ENCODE measurements around the gene HOXA13. TPM values are rescaled to one million over a fixed set of nuclear protein-coding genes. Genes with fewer than 3 reads are reported as not detected.

HOXA13 gene
- total RNA-seq (not detected), polyA plus RNA-seq (ENCODE audit: insufficient read length in 6 of 6) (not detected)
- long read RNA-seq, donor 1, result 0 reads
- long read RNA-seq, donor 2, result 0 reads
- long read RNA-seq, donor 3, result 0 reads
- long read RNA-seq, donor 4, result 0 reads
- long read RNA-seq, donor 5, result 0 reads
- long read RNA-seq, donor 6, result 0 reads
- long read RNA-seq, donor 7, result 0 reads
- long read RNA-seq, donor 8, result 0 reads
- long read RNA-seq, donor 9, result 0 reads
- long read RNA-seq, donor 10, result 0 reads
- long read RNA-seq, donor 11, result 0 reads
- long read RNA-seq, donor 12, result 0 reads

DNA sequence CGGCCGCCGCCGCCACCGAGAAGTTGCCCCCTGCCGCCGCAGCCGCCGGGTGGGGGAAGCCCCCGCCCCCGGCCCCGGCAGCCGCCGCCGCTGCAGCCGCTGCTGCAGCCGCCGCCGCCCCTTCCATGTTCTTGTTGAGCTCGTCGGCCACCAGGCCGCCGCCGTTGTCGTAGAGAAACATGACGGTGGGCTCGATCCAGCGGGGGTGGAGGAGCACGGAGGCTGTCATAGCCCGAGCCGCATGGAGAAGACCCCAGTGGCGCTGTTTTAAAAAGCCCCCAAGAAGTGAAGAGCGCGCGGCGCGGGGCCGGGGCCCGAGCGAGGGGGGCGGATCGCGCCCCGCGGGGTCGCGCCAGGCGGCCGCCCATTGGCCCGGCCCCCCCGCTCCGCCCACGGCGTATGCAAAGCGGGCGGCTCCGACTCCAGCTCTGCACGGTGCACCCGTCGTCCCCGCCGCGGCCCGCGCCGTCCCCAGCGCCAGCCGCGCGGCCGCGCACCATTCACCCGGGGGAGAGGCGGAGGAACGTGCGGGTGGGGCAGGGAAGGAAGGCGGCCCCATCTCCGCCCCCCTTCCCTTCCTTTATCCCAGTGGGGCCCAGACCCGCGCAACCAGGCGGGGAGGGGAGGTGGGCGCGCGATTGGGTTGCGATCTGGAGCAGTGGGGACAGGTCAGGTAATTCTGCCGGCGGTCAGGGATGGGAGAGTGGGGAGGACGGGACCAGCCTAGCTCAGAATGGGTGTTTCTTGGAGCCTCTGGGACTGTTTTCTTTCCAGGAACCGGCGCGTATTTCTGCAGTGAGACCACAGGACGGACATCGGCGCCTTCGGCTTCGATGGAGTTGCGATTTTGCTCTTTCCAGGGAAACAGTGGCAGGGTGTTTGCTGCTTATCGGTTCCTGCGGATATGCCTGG, at the start of gene HOXA13:
TSS of gene HOXA13 (minus strand) at position 243 of the 912 bp plus-strand sequence. CDS start at position 229, 14 bp downstream.
- Histone ChIP-seq H3K36me3 (no peaks in the 10 kb centered on the region), H3K4me1 (peaks cover 4 to 43% of the 10 kb centered on the region in 2 donors), H3K27ac (no peak within 1 kb of the TSS), H3K27me3 (peaks cover 97 to 98% of the 10 kb centered on the region in 2 donors), H3K4me3 (peak within 1 kb of the TSS in 1 of 2 donors; percentile 28), H3K9me3 (no peaks in the 10 kb centered on the region)
- TF ChIP-seq CTCF (IDR thresholded peaks at IDR 0.05), result no peak
- DNase-seq (peak in 1 of 4 donors; percentile 74), ATAC-seq (peak; percentile 34)
- intact Hi-C loops (cut with DNase I), result no loop called here

GRCh38 chr7:27248911-27249723, 49.2 kb upstream of the HOXA13 start:
- H3K27ac ChIP-seq, result no peak overlapping the region
- intact Hi-C loops (cut with DNase I), result no loop called here
- no peak for TF ChIP-seq CTCF (IDR thresholded peaks at IDR 0.05)
- DNase-seq (no peak), ATAC-seq (no peak)
- H3K4me1 ChIP-seq, result peaks cover 0 to 26% of the 10 kb centered on the region in 2 donors
- peaks cover 98 to 100% of the 10 kb centered on the region in 2 donors for H3K27me3 ChIP-seq
- no peaks in the 10 kb centered on the region for H3K36me3 ChIP-seq
- no peak overlapping the region for H3K4me3 ChIP-seq
- H3K9me3 ChIP-seq, result no peaks in the 10 kb centered on the region

- H3K27ac ChIP-seq, result no peak overlapping the region
- H3K9me3 ChIP-seq, result no peaks in the 10 kb centered on the region
- TF ChIP-seq CTCF (IDR thresholded peaks at IDR 0.05), result no peak
- H3K36me3 ChIP-seq, result no peaks in the 10 kb centered on the region
- H3K4me3 ChIP-seq, result no peak overlapping the region
- DNase-seq (no peak), ATAC-seq (no peak)
- intact Hi-C loops (cut with DNase I), result no loop called here
- H3K27me3 ChIP-seq, result peaks cover 98 to 100% of the 10 kb centered on the region in 2 donors
- H3K4me1 ChIP-seq, result peaks cover 0 to 28% of the 10 kb centered on the region in 2 donors
Measured at GRCh38 chr7:27248427-27248806, 48.5 kb upstream of the HOXA13 start.

DNA sequence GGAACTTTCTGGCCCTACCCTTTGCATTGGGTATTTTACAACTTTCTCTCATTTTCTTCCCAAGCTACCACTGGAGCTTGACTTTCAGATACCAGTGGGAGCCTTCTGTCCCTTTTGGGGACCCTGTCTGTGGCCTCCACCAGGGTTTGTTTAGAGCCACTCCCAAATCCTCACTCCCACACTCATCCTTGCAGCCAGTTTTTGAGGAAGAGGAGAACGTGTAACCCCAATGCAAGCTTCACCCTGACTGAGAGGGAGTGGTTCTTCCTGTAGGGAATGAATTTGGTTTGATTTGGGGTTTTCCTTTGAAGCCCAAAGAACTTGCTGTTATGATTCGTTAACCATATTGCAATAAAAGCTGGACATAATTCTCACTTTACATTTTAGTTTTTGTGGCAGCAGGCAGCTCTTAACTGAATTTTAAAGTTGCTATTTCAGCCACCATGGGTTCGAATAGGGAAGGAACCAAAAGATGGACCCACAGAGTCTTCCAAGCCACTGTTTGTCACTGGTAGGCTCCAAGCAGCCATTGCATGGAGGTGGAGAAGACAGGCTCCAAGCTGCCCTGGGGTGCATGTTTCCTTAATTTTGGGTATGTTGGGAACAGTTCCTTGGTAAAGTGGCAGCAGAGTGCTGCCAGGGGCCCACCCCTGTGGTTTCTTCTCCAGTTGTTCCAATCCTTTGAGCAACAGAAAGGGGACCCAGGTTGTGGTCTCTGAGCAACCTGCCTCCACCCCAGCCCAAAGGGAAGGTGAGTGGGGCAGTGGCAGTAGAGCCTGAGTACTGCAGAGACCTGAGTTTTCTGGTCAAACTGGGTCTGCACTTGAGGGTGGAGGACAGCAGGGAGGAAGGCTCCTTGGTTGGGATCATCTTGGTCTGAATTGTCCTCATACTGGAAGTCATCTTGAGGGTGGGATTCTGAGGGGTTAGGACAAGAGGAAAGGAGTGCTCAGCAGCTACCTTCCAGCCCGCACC, 47.8 kb upstream of the HOXA13 start:
- peaks cover 0 to 35% of the 10 kb centered on the region in 2 donors for H3K4me1 ChIP-seq
- no peak overlapping the region for H3K4me3 ChIP-seq
- H3K36me3 ChIP-seq, result no peaks in the 10 kb centered on the region
- H3K9me3 ChIP-seq, result no peaks in the 10 kb centered on the region
- ATAC-seq, result no peak
- H3K27ac ChIP-seq, result no peak overlapping the region
- intact Hi-C loops (cut with DNase I), result no loop called here
- no peak for DNase-seq
- TF ChIP-seq CTCF (IDR thresholded peaks at IDR 0.05), result no peak
- peaks cover 98 to 100% of the 10 kb centered on the region in 2 donors for H3K27me3 ChIP-seq

Data from left lung (tissue), 14 donors.